ENCODE measurements around the gene SYT7.

The SYT7 gene

GRCh38 chr11:61538636-61538961, 42.3 kb downstream of the SYT7 start:
- DNase-seq (ENCODE audit: low read depth, low spot score), result no peak

- DNase-seq (ENCODE audit: low read depth, low spot score), result no peak
Measured at GRCh38 chr11:61537326-61537725, 43.5 kb downstream of the SYT7 start.

- DNase-seq (ENCODE audit: low read depth, low spot score), result no peak
Measured at GRCh38 chr11:61536676-61537270, 44.1 kb downstream of the SYT7 start.

DNA sequence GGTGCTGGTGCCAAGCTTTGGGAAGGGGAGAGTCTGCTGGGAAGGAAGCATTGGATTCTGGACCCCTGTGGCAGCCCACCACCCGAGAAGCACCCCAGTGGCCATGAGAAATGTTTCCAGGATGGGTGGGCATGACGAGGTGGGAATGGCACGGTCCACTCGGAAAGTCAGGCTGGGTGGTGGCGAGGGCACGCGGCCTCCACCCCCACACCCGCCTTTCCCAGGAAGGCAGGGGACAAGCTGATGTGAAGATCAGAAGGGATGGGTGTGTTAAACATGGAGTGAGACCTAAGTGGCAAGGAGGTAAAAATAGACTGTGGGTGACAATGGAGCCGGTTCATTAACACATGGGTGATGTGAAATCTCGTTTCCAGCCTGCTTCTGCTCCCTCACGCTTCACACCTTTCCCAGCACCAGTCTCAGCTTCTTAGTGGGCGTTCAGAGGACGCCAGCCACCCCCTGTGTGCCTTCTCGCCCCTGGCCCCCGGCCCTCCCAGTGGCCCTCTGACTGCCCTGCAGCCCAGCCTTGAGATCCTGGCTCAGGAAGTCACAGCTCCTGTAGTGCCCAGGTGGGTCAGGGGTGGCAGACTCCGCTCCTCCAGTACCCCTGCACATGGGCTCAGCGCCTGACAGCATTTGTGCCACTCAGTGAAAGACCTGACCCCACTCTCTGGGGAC, 44.7 kb downstream of the SYT7 start:
- no peak for DNase-seq (ENCODE audit: low read depth, low spot score)

GRCh38 chr11:61534933-61535839, 45.7 kb downstream of the SYT7 start:
- no peak for DNase-seq (ENCODE audit: low read depth, low spot score)

GRCh38 chr11:61534025-61534932, 46.6 kb downstream of the SYT7 start:
- no peak for DNase-seq (ENCODE audit: low read depth, low spot score)

GRCh38 chr11:61533401-61533800, 47.5 kb downstream of the SYT7 start:
- DNase-seq (ENCODE audit: low read depth, low spot score), result no peak

- no peak for DNase-seq (ENCODE audit: low read depth, low spot score)
Measured at GRCh38 chr11:61533039-61533375, 47.9 kb downstream of the SYT7 start.

GRCh38 chr11:61532134-61533038, 48.5 kb downstream of the SYT7 start:
- no peak for DNase-seq (ENCODE audit: low read depth, low spot score)

- DNase-seq (ENCODE audit: low read depth, low spot score), result no peak
Measured at GRCh38 chr11:61531044-61531443, 49.8 kb downstream of the SYT7 start.

DNA sequence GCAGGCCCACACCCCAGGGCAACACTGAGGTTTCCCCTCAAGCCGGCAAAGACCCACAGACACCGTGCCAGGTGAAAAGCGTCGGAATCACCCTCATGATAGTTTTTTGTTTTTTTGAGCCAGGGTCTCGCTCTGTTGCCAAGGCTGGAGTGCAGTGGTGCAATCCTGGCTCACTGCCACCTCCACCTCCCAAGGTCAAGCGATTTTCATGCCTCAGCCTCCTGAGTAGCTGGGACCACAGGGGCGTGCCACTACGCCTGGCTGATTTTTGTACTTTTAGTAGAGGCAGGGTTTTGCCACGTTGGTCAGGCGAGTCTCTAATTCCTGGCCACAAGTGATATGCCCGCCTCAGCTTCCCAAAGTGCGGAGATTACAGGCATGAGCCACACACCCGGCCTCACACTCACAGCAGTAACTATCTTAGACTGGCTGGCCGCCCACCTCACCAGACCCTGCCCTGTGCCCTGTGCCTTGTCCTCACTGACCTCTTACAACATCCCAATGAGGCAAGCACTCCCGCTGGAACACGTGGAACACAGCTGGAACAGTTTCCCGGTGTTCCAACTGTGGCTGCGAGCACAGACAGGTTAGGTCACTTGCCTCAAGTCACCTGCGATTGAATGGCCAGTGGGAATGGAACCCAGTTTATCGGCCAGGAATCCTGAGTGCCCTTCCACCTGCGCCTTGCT, 51.2 kb downstream of the SYT7 start:
- DNase-seq (ENCODE audit: low read depth, low spot score), result no peak

DNA sequence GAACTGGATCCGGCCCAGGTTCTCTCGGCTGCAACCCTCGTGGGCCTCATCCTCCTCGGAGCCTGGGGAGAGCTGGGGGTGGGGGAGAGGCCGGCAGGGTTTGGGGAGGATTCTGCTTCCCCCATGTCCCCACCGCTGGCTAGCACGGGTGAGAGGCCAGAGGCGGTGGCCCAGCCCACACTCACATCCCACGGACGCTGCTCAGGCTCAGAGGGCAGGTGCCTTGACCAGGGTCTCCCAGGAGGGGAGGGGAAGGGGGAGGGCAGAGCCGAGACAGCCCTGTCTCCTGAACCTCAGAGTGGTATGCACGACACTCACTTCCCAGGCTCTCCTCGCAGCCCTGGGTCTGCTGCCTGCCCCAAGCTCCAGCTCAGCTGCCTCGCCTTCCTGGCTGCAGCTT, 52.8 kb downstream of the SYT7 start:
- DNase-seq (ENCODE audit: low read depth, low spot score), result no peak

GRCh38 chr11:61526956-61527731, 53.7 kb downstream of the SYT7 start:
- no peak for DNase-seq (ENCODE audit: low read depth, low spot score)

GRCh38 chr11:61526229-61526628, 54.6 kb downstream of the SYT7 start:
- DNase-seq (ENCODE audit: low read depth, low spot score), result no peak

DNA sequence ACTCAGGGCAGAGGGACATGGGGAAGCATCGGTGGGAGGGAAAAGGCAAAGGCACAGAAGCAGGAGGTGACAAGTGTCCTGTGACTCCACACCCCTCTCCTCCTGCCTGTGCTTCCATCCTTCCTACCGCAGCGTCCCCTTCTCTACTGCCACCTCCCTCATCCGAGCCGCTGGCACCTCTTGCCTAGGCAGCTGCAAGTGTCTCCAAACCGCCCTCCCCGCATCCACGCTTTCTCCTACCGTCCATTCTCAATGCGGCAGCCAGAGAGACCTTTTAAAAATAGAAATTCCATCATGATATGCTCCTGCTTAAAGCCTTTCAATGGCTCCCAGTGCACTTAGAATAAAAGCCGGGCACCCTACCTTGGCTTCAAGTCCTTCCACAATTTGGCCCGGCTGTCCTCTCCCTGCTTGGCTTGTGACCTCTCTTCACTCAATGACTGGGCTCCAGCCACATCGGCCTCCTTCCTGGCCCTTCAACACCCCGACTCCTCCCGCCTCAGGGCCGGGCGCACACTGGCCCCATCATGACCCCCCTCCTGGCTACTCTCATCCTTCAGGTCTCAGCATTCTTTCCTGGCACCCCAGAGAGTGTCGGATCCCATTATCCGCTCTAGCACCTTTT, 55.8 kb downstream of the SYT7 start:
- DNase-seq (ENCODE audit: low read depth, low spot score), result no peak

GRCh38 chr11:61524446-61524845, 56.4 kb downstream of the SYT7 start:
- DNase-seq (ENCODE audit: low read depth, low spot score), result no peak

GRCh38 chr11:61522881-61523280, 58.0 kb downstream of the SYT7 start:
- DNase-seq (ENCODE audit: low read depth, low spot score), result no peak

- DNase-seq (ENCODE audit: low read depth, low spot score), result no peak
Measured at GRCh38 chr11:61518032-61518795, 62.7 kb downstream of the SYT7 start.
